Right lobe of liver (tissue), 4 donors: ENCODE results near the gene CAPN14.

Source experiments
- POLR2A ChIP-seq: fragments of 450-650 bp; IDR thresholded peaks from one replicate; pipeline ENCODE4 v1.6.1; 2017; ENCODE audit warnings: antibody characterized with exemption, mild to moderate bottlenecking
- TF ChIP-seq, protein P1 (sequence below), 4 donors: fragments of 200-600 bp in 3 of 4; fragments of 450-650 bp in 1 of 4; IDR thresholded peaks; one replicate each; pipeline versions ENCODE4 v1.5.1 to v1.8.0; 2016 to 2022; ENCODE audit warnings: antibody characterized with exemption in 4 of 4, mild to moderate bottlenecking in 2 of 4
- donor health status: DM: no; HTN: no; CAD: no.
- donor health status: DM: no; HTN: no; CAD: no.
- donor health status: DM: no; HTN: yes; CAD: no.

- TF ChIP-seq, protein P1, sequence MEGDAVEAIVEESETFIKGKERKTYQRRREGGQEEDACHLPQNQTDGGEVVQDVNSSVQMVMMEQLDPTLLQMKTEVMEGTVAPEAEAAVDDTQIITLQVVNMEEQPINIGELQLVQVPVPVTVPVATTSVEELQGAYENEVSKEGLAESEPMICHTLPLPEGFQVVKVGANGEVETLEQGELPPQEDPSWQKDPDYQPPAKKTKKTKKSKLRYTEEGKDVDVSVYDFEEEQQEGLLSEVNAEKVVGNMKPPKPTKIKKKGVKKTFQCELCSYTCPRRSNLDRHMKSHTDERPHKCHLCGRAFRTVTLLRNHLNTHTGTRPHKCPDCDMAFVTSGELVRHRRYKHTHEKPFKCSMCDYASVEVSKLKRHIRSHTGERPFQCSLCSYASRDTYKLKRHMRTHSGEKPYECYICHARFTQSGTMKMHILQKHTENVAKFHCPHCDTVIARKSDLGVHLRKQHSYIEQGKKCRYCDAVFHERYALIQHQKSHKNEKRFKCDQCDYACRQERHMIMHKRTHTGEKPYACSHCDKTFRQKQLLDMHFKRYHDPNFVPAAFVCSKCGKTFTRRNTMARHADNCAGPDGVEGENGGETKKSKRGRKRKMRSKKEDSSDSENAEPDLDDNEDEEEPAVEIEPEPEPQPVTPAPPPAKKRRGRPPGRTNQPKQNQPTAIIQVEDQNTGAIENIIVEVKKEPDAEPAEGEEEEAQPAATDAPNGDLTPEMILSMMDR (IDR thresholded peaks at IDR 0.05) = no peak
- TF ChIP-seq POLR2A = no peak
Measured at GRCh38 chr2:31240381-31241365, 23.4 kb upstream of the CAPN14 start.
